ENCODE results near the gene TMED8. TPM values are rescaled to one million over a fixed set of nuclear protein-coding genes. Genes with fewer than 3 reads are reported as not detected.
"Not testable (repeated sequence)": the region's sequence is repeated elsewhere in the genome, so short reads cannot be mapped to it uniquely, and the experiment has no call there.

The TMED8 gene
- total RNA-seq, 1 experiment from 2014 or later, result 42.6 TPM

DNA sequence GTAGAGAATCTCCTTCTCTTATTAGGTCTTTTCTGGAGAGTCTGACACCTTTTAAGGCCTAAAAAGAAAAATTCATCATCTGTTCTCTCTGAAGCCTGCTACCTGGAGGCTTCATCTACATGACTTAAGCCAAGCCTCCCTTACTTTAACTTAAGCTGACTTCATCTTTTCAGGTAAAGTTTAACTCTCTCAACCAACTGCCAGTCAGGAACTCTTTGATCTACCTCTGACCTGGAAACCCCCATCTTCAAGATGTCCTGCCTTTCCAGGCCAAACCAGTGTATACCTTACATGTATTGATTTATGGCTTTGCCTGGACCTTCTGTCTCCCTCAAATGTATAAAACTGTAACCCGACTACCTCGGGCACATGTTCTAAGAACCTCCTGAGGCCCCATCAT, 38.6 kb downstream of the TMED8 start:
- Histone ChIP-seq H3F3A (ENCODE audit: insufficient read depth, low read depth) (peaks cover 7% of the 10 kb centered on the region; the same call in 1 of the 2 replicates), H3K27ac (no peak overlapping the region), H3K79me2 (ENCODE audit: low read depth) (no peaks in the 10 kb centered on the region), H3K9me2 (ENCODE audit: insufficient read depth) (no peaks in the 10 kb centered on the region), H3K4me3 (no peak overlapping the region), H3K9me3 (ENCODE audit: insufficient read depth, low read depth) (no peaks in the 10 kb centered on the region), H3K27me3 (ENCODE audit: insufficient read depth, low read depth) (no peaks in the 10 kb centered on the region), H4K20me1 (ENCODE audit: insufficient read depth) (no peaks in the 10 kb centered on the region), H3K36me3 (ENCODE audit: low read depth) (no peaks in the 10 kb centered on the region), H3K4me1 (replicated peaks; ENCODE audit: insufficient read depth) (no peaks in the 10 kb centered on the region), H2AFZ (no peak overlapping the region), H3K4me2 (no peak overlapping the region)
- intact Hi-C loops (cut with micrococcal nuclease; ENCODE audit: unreplicated experiment), result no loop called here
- no peak for DNase-seq
- ChIA-PET POLR2A (ENCODE audit: unreplicated experiment) (no interaction called here), CTCF (no interaction called here)
- TF ChIP-seq, protein P1, sequence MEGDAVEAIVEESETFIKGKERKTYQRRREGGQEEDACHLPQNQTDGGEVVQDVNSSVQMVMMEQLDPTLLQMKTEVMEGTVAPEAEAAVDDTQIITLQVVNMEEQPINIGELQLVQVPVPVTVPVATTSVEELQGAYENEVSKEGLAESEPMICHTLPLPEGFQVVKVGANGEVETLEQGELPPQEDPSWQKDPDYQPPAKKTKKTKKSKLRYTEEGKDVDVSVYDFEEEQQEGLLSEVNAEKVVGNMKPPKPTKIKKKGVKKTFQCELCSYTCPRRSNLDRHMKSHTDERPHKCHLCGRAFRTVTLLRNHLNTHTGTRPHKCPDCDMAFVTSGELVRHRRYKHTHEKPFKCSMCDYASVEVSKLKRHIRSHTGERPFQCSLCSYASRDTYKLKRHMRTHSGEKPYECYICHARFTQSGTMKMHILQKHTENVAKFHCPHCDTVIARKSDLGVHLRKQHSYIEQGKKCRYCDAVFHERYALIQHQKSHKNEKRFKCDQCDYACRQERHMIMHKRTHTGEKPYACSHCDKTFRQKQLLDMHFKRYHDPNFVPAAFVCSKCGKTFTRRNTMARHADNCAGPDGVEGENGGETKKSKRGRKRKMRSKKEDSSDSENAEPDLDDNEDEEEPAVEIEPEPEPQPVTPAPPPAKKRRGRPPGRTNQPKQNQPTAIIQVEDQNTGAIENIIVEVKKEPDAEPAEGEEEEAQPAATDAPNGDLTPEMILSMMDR (conservative IDR thresholded peaks at IDR 0.05), result no peak
- no peak for TF ChIP-seq EZH2 (IDR thresholded peaks at IDR 0.05; ENCODE audit: low read depth)
- no TSS peak for BruUV-seq (replicated peaks)

- H4K20me1 ChIP-seq (ENCODE audit: insufficient read depth), result no peaks in the 10 kb centered on the region
- no peak for DNase-seq
- TF ChIP-seq, protein P1 (conservative IDR thresholded peaks at IDR 0.05), result no peak
- TF ChIP-seq EZH2 (IDR thresholded peaks at IDR 0.05; ENCODE audit: low read depth), result no peak
- H3F3A ChIP-seq (ENCODE audit: insufficient read depth, low read depth), result peaks cover 7% of the 10 kb centered on the region; the same call in 1 of the 2 replicates
- H3K4me3 ChIP-seq, result no peak overlapping the region
- H3K79me2 ChIP-seq (ENCODE audit: low read depth), result no peaks in the 10 kb centered on the region
- H3K27ac ChIP-seq, result no peak overlapping the region
- no peak overlapping the region for H3K4me2 ChIP-seq
- CTCF ChIA-PET, result no interaction called here
- H3K4me1 ChIP-seq (replicated peaks; ENCODE audit: insufficient read depth), result no peaks in the 10 kb centered on the region
- intact Hi-C loops (cut with micrococcal nuclease; ENCODE audit: unreplicated experiment), result no loop called here
- POLR2A ChIA-PET (ENCODE audit: unreplicated experiment), result no interaction called here
- H3K9me2 ChIP-seq (ENCODE audit: insufficient read depth), result no peaks in the 10 kb centered on the region
- no peaks in the 10 kb centered on the region for H3K27me3 ChIP-seq (ENCODE audit: insufficient read depth, low read depth)
- no peaks in the 10 kb centered on the region for H3K36me3 ChIP-seq (ENCODE audit: low read depth)
- H2AFZ ChIP-seq, result no peak overlapping the region
- no TSS peak for BruUV-seq (replicated peaks)
- H3K9me3 ChIP-seq (ENCODE audit: insufficient read depth, low read depth), result no peaks in the 10 kb centered on the region
These were observed 39.0 kb downstream of the TMED8 start for GRCh38 chr14:77337880-77338279.

- H3K27me3 ChIP-seq (ENCODE audit: insufficient read depth, low read depth); H2AFZ ChIP-seq; H3K4me3 ChIP-seq; BruUV-seq (replicated peaks); CTCF ChIA-PET; intact Hi-C loops (cut with micrococcal nuclease; ENCODE audit: unreplicated experiment); H3K79me2 ChIP-seq (ENCODE audit: low read depth); H4K20me1 ChIP-seq (ENCODE audit: insufficient read depth); H3F3A ChIP-seq (ENCODE audit: insufficient read depth, low read depth); H3K9me2 ChIP-seq (ENCODE audit: insufficient read depth); H3K4me1 ChIP-seq (replicated peaks; ENCODE audit: insufficient read depth); H3K27ac ChIP-seq; H3K9me3 ChIP-seq (ENCODE audit: insufficient read depth, low read depth); H3K36me3 ChIP-seq (ENCODE audit: low read depth); DNase-seq; H3K4me2 ChIP-seq; POLR2A ChIA-PET (ENCODE audit: unreplicated experiment): not testable (repeated sequence)
These were observed 39.6 kb downstream of the TMED8 start for GRCh38 chr14:77337255-77337654.

- no peak overlapping the region for H3K4me3 ChIP-seq
- no TSS peak for BruUV-seq (replicated peaks)
- no peak overlapping the region for H3K4me2 ChIP-seq
- H3K36me3 ChIP-seq (ENCODE audit: low read depth), result no peaks in the 10 kb centered on the region
- peaks cover 7% of the 10 kb centered on the region; the same call in 1 of the 2 replicates for H3F3A ChIP-seq (ENCODE audit: insufficient read depth, low read depth)
- intact Hi-C loops (cut with micrococcal nuclease; ENCODE audit: unreplicated experiment), result no loop called here
- TF ChIP-seq EZH2 (IDR thresholded peaks at IDR 0.05; ENCODE audit: low read depth), result no peak
- TF ChIP-seq, protein P1 (conservative IDR thresholded peaks at IDR 0.05), result no peak
- no peaks in the 10 kb centered on the region for H3K9me3 ChIP-seq (ENCODE audit: insufficient read depth, low read depth)
- H3K4me1 ChIP-seq (replicated peaks; ENCODE audit: insufficient read depth), result no peaks in the 10 kb centered on the region
- no peaks in the 10 kb centered on the region for H4K20me1 ChIP-seq (ENCODE audit: insufficient read depth)
- POLR2A ChIA-PET (ENCODE audit: unreplicated experiment), result interaction anchor here (0.7 kb wide), 1 partner anchor 10 kb away, joined by 4 read pairs; no protein-coding TSS in a partner anchor
- no peaks in the 10 kb centered on the region for H3K27me3 ChIP-seq (ENCODE audit: insufficient read depth, low read depth)
- no peaks in the 10 kb centered on the region for H3K79me2 ChIP-seq (ENCODE audit: low read depth)
- H2AFZ ChIP-seq, result no peak overlapping the region
- no peak overlapping the region for H3K27ac ChIP-seq
- CTCF ChIA-PET, result no interaction called here
- H3K9me2 ChIP-seq (ENCODE audit: insufficient read depth), result no peaks in the 10 kb centered on the region
- DNase-seq, result no peak
These were observed 41.3 kb downstream of the TMED8 start for GRCh38 chr14:77335576-77335975.

Measured in PC-9 (cell line).